ENCODE data around the gene OTULIN. TPM values are rescaled to one million over a fixed set of nuclear protein-coding genes. Genes with fewer than 3 reads are reported as not detected.

The OTULIN gene
- total RNA-seq, 1 donor from 2014 or later = 31.1 TPM

- no peaks in the 10 kb centered on the region for H3K27me3 Mint-ChIP-seq
- peak overlapping the region; percentile 89 for H3K27ac Mint-ChIP-seq
- H3K4me3 Mint-ChIP-seq = peak overlapping the region; percentile 96
- H3K9me3 Mint-ChIP-seq = no peaks in the 10 kb centered on the region
- H3K4me1 Mint-ChIP-seq (ENCODE audit: unreplicated experiment) = peaks cover 28% of the 10 kb centered on the region
- DNase-seq (ENCODE audit: extremely low spot score, unreplicated experiment) = no peak
- no peak for TF ChIP-seq CTCF (conservative IDR thresholded peaks at IDR 0.05)
- H3K36me3 Mint-ChIP-seq = peaks cover 9% of the 10 kb centered on the region
Measured at GRCh38 chr5:14663734-14664269, 716 bp upstream of the OTULIN start.

GRCh38 chr5:14665101-14665822, 744 bp downstream of the OTULIN start:
- peaks cover 28% of the 10 kb centered on the region for H3K4me1 Mint-ChIP-seq (ENCODE audit: unreplicated experiment)
- no peak for DNase-seq (ENCODE audit: extremely low spot score, unreplicated experiment)
- TF ChIP-seq CTCF (conservative IDR thresholded peaks at IDR 0.05) = no peak
- H3K36me3 Mint-ChIP-seq = peaks cover 9% of the 10 kb centered on the region
- peak overlapping the region; percentile 87 for H3K27ac Mint-ChIP-seq
- H3K4me3 Mint-ChIP-seq = peak overlapping the region; percentile 94
- no peaks in the 10 kb centered on the region for H3K9me3 Mint-ChIP-seq
- H3K27me3 Mint-ChIP-seq = no peaks in the 10 kb centered on the region

GRCh38 chr5:14665949-14666348, 1.4 kb downstream of the OTULIN start:
- DNase-seq (ENCODE audit: extremely low spot score, unreplicated experiment) = no peak
- Mint-ChIP-seq H3K36me3 (peaks cover 11% of the 10 kb centered on the region), H3K27ac (peak overlapping the region; percentile 79), H3K4me3 (peak overlapping the region; percentile 94), H3K4me1 (ENCODE audit: unreplicated experiment) (peaks cover 30% of the 10 kb centered on the region), H3K9me3 (no peaks in the 10 kb centered on the region), H3K27me3 (no peaks in the 10 kb centered on the region)
- peak; percentile 64 for TF ChIP-seq CTCF (conservative IDR thresholded peaks at IDR 0.05)

- peaks cover 34% of the 10 kb centered on the region for H3K4me1 Mint-ChIP-seq (ENCODE audit: unreplicated experiment)
- no peak for TF ChIP-seq CTCF (conservative IDR thresholded peaks at IDR 0.05)
- H3K36me3 Mint-ChIP-seq = peaks cover 13% of the 10 kb centered on the region
- peak overlapping the region; percentile 94 for H3K4me3 Mint-ChIP-seq
- no peaks in the 10 kb centered on the region for H3K27me3 Mint-ChIP-seq
- no peaks in the 10 kb centered on the region for H3K9me3 Mint-ChIP-seq
- H3K27ac Mint-ChIP-seq = peak overlapping the region; percentile 79
- no peak for DNase-seq (ENCODE audit: extremely low spot score, unreplicated experiment)
Measured at GRCh38 chr5:14666357-14666756, 1.8 kb downstream of the OTULIN start.

- H3K4me3 Mint-ChIP-seq = peak overlapping the region; percentile 47
- no peaks in the 10 kb centered on the region for H3K9me3 Mint-ChIP-seq
- H3K27me3 Mint-ChIP-seq = no peaks in the 10 kb centered on the region
- H3K36me3 Mint-ChIP-seq = peaks cover 13% of the 10 kb centered on the region
- H3K4me1 Mint-ChIP-seq (ENCODE audit: unreplicated experiment) = peaks cover 43% of the 10 kb centered on the region
- DNase-seq (ENCODE audit: extremely low spot score, unreplicated experiment) = no peak
- no peak for TF ChIP-seq CTCF (conservative IDR thresholded peaks at IDR 0.05)
- no peak overlapping the region for H3K27ac Mint-ChIP-seq
Measured at GRCh38 chr5:14667290-14667689, 2.8 kb downstream of the OTULIN start.
